Raji (cell line): Measurements from ENCODE around the gene VSTM2B.

Experiments used
- POLR2A ChIP-seq: IDR thresholded peaks from 2 replicates; pipeline ENCODE4 v1.6.1; 2011; ENCODE audit warnings: low read depth, low read length, control low read depth; ENCODE audit not compliant: insufficient read depth

The VSTM2B gene

GRCh38 chr19:29525901-29526729 lies at the start of gene VSTM2B:
TSS of gene VSTM2B (plus strand) at chr19:29525994. CDS start at chr19:29526584, 590 bp downstream.
- TF ChIP-seq POLR2A = no peak

DNA sequence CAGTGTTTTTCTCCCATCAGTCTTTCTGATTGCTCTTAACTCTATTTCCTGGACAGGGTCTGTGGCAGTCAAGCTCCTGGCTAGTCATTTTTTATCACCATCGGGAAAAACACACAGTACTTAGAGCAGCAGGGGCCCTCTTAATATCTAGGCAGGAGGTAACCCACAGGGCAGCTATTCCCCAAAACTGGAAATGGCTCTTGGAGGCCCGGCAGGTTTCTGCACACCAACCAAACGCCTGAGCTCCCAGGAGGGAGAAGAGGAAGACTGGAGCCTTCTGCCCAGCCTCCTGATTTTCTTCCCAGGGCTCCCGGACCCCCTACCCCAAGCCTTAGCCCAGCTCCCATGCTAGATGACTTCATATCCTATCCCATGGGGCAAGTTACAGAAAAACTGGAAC lies 49.3 kb upstream of the VSTM2B start:
- no peak for TF ChIP-seq POLR2A

DNA sequence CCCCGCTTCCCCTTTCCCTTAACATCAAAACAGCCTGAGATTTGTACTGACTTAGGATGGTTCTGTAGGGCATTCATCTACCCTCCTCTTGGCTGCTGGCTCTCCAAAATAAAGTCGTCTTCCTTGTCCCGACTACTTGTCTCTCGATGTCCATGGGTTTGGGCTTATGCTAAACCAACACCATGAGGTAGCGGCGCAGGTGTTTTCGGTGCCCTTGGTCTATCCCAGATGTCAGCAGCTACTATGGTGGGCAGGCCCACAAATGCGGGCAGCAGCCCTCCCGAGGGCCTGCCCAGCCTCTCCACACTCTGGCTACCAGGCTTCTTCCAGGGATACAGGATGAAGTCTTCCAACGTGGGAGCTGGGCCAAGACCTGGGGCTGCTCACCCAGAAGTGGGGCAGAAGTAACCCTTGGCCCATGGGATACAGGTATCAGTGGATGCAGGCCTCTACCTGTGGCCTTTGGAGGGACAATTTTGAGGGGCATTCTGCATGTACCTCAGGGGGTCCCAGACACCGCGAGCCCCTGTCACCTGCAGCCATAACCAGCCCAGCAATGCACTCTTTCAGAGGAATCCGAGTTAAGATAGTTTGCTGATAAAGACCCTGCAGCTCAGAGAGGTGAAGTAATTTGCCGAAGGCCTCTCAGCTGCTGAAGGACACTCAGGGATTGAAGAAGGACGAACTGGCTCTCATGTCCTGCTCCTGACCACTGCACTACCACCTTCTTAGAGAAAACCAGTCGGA lies 47.8 kb upstream of the VSTM2B start:
- TF ChIP-seq POLR2A = no peak

- TF ChIP-seq POLR2A = no peak
Measured at GRCh38 chr19:29478578-29479565, 46.9 kb upstream of the VSTM2B start.

DNA sequence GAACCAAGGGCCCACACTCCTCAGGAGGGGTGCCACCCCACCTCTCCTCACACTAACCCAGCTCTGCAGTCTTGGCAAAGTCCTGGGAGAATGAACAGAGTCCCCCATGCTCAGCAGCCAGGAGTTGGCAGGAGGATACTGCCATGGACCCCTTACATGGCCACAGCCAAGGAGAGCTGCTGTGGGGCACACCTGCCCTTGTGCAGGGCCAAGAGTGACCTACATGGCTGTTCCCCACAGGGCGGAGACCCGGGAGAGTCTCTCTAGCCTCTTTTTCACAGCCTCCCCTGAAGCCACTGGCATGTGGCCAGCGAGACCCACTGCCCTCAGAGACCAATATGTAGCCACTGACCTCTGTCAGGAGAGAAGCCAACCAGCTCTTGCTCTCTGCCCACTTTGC lies 45.9 kb upstream of the VSTM2B start:
- no peak for TF ChIP-seq POLR2A

DNA sequence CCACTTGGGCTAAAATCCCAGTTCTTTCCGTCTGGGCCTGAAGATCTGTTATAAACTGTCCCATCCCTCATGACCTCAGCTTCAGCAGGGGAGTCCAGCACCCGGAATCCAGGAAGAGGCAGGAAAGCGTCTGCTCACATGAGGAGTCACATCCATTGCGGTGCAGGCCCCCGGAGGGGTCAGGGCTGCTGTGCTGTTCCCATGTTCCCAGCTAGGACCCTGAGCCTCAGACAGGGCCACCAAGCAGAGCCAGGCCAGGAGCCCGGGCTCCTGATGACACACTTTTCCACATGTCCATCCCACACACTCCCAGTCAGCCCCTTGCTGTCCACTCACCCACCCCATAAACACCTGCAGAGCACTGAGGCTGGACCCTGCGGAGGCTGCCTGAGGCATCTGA lies 45.3 kb upstream of the VSTM2B start:
- TF ChIP-seq POLR2A = no peak

GRCh38 chr19:29482855-29483640 lies 42.7 kb upstream of the VSTM2B start:
- TF ChIP-seq POLR2A = no peak

DNA sequence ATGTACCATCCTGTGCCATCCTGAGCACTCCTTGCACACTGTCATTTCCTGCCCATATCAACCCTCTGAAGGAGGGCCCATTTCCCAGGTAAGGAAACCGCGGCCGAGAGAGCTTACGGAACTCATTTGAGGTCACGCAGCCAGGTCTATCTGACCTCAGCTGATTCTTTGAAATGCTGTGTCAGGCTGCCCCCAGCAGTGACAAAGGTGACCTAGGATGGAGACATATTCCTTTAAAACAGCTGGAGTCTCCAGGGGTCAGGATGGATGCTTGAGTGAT lies 42.2 kb upstream of the VSTM2B start:
- TF ChIP-seq POLR2A = no peak

DNA sequence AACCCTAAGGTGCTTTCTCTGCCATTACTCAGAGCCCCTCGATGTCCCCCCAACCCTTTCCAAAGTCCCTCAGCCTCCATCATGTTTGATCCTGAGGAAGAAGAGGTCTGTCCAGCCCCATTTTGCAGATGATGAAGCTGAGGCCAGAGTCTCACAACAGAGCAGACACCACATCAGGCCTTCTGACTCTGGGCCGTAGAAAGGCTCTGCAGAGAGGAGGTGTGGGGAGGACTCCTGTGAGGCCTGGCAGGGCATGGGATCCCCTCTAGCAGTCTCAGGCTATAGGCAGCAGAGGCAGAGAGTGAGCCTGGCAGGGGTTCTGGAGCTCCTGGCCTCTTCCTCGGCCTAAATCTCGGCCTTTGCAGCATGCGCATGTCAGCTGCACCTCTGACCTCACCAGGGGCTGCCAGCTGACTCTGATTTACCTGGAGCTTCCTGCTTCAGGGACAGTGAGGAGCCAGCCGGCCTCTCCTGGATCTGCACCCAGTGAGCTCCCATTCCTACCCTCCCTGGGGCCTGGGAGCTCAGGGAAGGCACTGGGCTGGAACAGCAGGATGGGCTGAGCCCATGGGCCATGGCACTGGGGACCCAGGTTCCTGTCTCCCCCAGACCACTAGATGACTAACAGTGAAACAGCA lies 41.7 kb upstream of the VSTM2B start:
- no peak for TF ChIP-seq POLR2A

DNA sequence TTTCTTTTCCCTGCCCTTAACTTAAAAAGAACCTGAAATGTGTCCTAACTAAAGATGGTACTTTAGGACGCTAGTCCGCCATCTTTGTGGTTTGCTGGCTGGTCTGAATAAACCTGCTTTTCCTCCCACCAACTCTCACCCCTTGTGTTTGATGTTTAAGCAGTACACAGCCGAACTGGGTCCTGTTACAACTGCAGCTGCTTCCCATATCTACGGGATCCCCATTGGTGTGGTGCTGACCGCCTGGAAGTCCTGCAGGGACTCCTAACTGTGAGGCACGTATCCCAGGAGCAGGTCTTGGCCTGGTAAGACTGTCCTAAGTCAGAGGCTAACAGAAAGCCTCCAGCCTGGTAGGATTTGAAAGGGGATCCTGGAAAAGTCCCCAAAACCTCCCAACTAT lies 40.9 kb upstream of the VSTM2B start:
- no peak for TF ChIP-seq POLR2A

- no peak for TF ChIP-seq POLR2A
Measured at GRCh38 chr19:29485293-29485692, 40.5 kb upstream of the VSTM2B start.

DNA sequence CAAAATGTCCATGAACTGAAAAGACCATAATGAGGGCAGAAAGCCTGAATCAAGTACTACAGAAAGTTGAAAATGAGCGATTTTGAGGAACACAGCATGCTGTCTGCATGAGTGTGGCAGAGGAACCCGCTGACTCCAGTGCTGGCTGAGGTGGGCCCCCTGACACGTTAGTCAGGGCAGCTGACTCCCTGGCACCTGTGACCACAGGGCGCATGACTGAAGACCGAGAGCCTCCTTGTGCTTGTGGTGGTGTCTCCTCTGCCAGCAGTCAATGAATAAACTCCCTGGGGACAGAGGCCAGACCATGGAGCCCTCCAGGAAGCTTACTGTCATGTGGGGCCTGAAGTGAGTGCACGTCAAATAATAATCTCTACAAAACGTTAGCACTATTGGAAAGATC lies 38.4 kb upstream of the VSTM2B start:
- TF ChIP-seq POLR2A = no peak

DNA sequence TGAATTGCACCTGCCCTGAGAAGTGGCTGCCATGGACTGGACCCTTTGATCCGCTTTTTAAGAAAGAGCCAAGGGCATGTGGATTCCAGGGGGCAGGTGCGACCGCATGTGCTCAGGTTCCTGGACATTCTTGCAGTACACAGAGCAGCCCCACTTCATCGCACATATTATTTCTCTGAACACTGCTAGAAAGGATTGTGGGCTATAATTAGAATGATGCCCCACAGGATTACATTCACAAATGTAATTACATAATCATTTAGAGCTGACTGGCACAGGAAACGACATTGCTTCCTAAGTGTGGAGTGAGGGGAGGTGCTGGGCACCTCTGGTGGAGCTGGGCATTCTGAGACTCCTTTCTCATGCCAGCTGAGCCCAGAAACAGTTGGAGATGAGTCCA lies 37.5 kb upstream of the VSTM2B start:
- no peak for TF ChIP-seq POLR2A
